HUDEP-2 (cell line): ENCODE data around the gene PCBP1.
A peak's percentile ranks its signal among the peaks of the same experiment; 100 is the strongest.
"Not testable (repeated sequence)": the region's sequence is repeated elsewhere in the genome, so short reads cannot be mapped to it uniquely, and the experiment has no call there.

Experiments used
- DNase-seq, 76 experiments: peaks; one replicate each; lab custom pipeline; 2025; ENCODE audit not compliant: unreplicated experiment in 76 of 76; lab: John Stamatoyannopoulos, UW

Gene PCBP1

GRCh38 chr2:70095720-70096670 lies 8.7 kb downstream of the PCBP1 start:
- no peak for DNase-seq

GRCh38 chr2:70098032-70098431 lies 10.8 kb downstream of the PCBP1 start:
- no peak for DNase-seq

- DNase-seq: no peak
These were observed 12.0 kb downstream of the PCBP1 start for GRCh38 chr2:70099270-70099669.

- no peak for DNase-seq
These were observed 13.9 kb downstream of the PCBP1 start for GRCh38 chr2:70101174-70101573.

- not testable (repeated sequence) for DNase-seq
These were observed 14.4 kb downstream of the PCBP1 start for GRCh38 chr2:70101686-70102085.

- not testable (repeated sequence) for DNase-seq
These were observed 15.1 kb downstream of the PCBP1 start for GRCh38 chr2:70102323-70102905.

- no peak for DNase-seq
These were observed 16.3 kb downstream of the PCBP1 start for GRCh38 chr2:70103531-70104061.

GRCh38 chr2:70104231-70105111 lies 17.2 kb downstream of the PCBP1 start:
- peak in 54 of 76 experiments; percentile 11 to 67 (median 37) for DNase-seq

GRCh38 chr2:70106138-70106537 lies 18.9 kb downstream of the PCBP1 start:
- not testable (repeated sequence) for DNase-seq

GRCh38 chr2:70110397-70110796 lies 23.1 kb downstream of the PCBP1 start:
- DNase-seq: not testable (repeated sequence)

- DNase-seq: no peak
These were observed 24.7 kb downstream of the PCBP1 start for GRCh38 chr2:70111752-70112591.

- DNase-seq: no peak
These were observed 26.2 kb downstream of the PCBP1 start for GRCh38 chr2:70113359-70114070.

GRCh38 chr2:70115646-70116442 lies 28.6 kb downstream of the PCBP1 start:
- DNase-seq: peak in 1 of 76 experiments; percentile 4

- DNase-seq: no peak
These were observed 29.8 kb downstream of the PCBP1 start for GRCh38 chr2:70116936-70117552.

GRCh38 chr2:70118798-70119454 lies 31.6 kb downstream of the PCBP1 start:
- DNase-seq: peak in 55 of 76 experiments; percentile 16 to 74 (median 38)

GRCh38 chr2:70121627-70122372 lies 34.5 kb downstream of the PCBP1 start:
- DNase-seq: no peak

GRCh38 chr2:70122470-70122869 lies 35.2 kb downstream of the PCBP1 start:
- DNase-seq: no peak
